ENCODE measurements around the gene XRCC1.
"Not testable (repeated sequence)": the region's sequence is repeated elsewhere in the genome, so short reads cannot be mapped to it uniquely, and the experiment has no call there.

The XRCC1 gene

GRCh38 chr19:43574424-43575155, 737 bp downstream of the XRCC1 start:
- no peak for DNase-seq

DNA sequence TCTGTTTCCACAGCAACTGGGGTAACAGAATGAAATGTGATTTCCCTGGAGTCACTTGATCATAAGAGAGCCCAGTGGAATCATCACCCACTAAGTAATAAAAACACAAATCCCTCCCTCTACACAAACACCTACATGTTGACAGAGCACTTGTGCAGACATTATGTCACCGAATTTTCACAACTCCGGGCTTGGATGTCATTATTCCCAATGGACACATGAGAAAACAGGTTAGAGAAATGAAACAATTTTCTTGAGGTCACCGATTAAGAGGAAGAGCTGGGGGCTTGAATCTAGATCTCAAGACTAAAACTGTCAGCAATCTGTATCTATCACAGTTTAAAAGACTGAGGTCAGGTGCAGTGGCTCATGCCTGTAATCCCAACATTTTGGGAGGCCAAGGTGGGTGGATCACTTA, 3.1 kb downstream of the XRCC1 start:
- no peak for DNase-seq

GRCh38 chr19:43570174-43570791, 5.0 kb downstream of the XRCC1 start:
- no peak for DNase-seq

DNA sequence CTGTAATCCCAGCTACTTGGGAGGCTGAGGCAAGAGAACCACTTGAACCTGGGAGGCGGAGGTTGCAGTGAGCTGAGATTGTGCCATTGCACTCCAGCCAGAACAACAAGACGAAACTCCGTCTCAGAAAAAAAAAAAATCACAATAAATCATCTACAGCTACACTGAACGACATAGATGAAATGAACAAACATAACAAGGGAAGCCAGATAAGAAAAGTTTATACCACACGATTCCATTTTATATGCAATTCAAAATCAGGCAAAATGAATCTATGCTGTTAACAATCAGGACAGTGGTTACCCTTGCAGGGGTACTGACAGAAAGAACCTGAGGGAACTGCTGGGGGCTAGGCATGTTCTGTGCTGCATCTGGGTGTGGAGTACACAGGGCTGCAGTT, 5.7 kb downstream of the XRCC1 start:
- DNase-seq = no peak

- no peak for DNase-seq
Observed at GRCh38 chr19:43564800-43565199, 10.5 kb downstream of the XRCC1 start.

DNA sequence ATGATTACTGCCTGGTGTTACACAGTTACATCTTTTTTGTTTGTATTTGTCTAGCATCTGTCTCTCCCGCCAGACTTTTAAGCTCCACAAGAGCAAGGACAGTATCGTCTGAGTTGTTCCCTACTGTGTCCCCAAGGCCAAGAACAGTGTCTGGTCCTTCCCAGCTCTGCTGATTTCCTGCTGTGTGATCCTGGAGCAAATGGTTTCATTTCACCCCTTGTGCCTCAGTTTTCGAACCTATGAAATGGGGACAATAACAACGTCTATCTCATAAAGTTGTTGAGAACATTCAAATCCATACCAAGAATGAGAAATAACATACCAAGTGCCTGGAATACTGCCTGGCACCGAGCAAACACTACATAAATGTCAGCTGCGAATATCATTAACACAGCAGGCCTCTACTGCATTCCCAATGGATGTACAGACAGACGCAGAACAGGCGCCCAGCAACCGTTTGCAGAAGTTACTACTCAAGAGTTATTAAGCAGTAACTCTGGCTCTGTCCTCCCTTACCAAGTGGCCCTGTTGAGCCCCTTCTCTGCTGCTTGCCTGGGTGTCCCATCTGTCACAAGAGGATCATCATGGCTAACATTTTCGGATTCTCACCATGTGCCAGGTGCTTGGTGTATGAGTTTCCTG, 11.4 kb downstream of the XRCC1 start:
- DNase-seq = no peak

DNA sequence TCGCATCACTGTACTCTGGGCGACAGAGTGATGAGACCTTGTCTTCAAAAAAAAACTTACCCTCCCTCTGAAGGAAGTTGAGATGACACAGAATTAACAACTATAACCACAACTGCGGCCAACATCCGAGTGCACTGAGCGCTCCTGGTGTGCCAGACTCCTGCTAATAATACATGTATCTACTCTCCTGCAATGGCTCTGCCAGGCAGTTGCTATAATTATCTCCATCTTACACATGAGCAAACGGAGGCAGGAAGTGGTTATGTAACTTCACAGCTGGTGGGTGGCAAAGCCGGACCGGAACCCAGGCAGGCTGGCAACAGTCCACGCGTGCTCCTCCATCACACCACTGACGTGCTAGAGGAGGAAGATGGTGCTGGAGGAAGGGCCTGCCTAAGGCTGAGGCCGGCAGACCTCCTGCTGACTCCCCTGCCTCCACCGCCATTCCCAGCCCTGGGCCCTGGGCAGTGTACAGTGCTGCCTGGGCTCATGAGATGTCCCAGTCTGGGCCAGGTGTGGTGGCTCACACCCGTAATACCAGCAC, 12.6 kb downstream of the XRCC1 start:
- peak; percentile 70 for DNase-seq

GRCh38 chr19:43562226-43562697, 13.1 kb downstream of the XRCC1 start:
- DNase-seq = no peak

GRCh38 chr19:43561139-43561970, 14.0 kb downstream of the XRCC1 start:
- no peak for DNase-seq

DNA sequence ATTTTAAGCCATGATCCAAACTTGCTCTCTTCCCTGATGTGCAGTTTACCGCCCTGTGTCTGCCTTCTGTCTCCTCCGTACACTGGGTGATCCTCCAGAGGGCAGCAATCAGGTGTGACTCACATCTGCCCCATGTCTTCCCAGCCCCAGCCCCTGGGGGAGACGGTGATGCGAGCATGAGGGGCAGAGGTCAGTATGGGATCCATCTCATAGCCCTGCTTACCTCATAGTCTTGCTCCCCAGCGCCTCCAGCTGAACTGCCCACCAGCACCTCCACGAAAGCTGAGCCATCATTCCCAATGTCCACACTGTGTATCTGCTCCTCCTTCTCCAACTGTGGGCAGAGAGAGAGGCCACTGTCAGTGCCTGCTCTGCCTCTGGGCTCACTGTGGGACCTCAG, 14.6 kb downstream of the XRCC1 start:
- no peak for DNase-seq

DNA sequence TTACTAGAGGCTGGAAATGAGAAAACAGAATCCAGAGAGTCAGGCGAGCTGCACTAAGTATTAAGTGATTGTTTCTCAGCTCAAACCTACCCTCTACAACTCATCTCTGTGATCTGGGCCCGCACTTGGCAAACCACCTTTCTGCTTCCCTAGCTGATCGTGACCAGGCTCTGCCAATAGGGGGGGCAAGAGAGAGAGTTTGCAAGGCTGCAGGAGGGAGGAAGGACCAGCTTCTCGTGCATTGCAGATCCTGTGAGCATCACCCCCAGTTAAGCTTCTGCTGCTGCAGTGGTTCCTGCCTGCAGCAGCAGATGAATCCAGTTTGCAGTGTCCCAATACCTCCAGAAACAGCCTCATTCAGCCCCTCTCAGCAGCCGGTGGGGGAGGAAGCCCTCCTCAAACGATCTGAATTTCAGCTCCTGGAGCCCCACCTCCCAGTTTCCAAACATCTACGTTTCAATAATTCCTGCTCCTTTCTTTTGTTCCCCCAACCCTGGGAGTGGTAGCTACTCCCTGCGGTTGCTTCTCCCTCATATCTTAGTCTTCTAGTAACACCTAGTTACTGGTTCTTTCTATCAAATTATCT, 20.0 kb downstream of the XRCC1 start:
- peak; percentile 85 for DNase-seq

GRCh38 chr19:43554317-43554895, 20.9 kb downstream of the XRCC1 start:
- DNase-seq = no peak

DNA sequence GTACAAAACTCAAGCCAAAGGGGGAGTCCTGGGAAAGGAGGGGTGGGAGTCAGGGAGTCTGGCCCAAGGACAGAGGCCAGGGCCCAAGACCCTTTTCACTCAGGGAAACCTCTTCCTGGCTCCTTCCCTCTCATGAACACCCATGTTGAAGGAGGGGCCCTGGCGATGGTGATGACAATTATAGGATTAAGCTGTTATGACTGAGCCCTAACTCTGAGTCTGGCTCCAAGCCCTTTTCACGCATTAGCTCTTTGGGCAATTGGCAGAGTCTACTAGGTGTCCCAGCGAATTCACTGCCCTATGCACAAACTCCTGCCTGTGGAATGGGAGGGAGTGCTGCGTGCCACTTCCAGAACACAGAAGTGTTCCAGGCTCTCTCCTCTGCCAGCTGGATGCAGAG, 21.7 kb downstream of the XRCC1 start:
- DNase-seq = no peak

GRCh38 chr19:43552616-43553015, 22.7 kb downstream of the XRCC1 start:
- DNase-seq = no peak

GRCh38 chr19:43552198-43552450, 23.2 kb downstream of the XRCC1 start:
- no peak for DNase-seq

- no peak for DNase-seq
Observed at GRCh38 chr19:43551399-43552197, 23.7 kb downstream of the XRCC1 start.

DNA sequence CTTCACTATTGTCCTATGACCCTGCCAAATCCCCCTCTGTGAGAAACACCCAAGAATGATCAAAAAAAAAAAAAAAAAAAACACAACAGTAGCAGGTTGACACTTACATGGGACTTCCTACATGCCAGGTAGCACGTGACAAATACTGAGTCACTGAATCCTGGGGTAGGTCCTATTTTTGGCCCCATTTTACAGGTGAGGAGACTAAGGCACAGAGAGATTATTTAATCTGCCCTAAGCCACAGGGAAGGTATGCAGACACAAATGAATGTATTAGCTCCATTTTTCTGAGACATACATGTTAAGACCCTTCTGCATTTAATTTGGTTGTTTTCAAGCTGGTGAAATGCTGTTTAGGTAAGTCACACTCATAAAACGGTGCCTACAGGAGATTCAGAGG, 26.6 kb downstream of the XRCC1 start:
- no peak for DNase-seq

DNA sequence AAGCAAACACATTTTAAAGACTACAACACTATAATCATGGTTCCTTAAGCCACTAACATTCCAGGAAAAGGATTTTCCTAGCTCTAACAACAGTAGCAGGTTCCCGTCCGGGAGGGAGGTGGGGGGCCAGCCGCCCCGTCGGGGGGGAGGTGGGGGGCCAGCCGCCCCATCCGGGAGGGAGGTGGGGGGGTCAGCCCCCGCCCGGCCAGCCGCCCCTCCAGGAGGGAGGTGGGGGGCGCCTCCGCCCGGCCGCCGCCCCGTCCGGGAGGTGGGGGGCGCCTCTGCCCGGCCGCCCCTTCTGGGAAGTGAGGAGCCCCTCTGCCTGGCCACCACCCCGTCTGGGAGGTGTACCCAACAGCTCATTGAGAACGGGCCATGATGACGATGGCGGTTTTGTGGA, 27.4 kb downstream of the XRCC1 start:
- DNase-seq = not testable (repeated sequence)

DNA sequence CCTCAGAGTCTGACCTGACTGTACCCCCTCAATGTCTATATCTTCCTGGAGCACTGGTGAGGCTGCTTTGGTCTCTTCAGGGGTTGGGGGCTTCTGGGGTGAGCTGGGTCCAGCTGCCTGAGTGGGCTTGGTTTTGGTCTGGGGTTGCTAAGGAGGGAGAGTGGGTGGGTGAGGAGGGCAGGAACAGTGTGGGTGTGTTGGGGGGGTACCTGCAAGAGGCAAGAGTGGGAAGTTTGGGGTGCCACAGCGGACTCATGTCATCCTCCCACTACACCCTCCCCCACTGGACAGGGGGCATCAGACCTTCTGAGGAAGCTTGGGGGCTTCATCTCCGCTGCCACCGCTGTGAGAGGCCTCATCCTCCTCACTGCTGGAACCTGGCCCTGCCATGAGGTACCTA, 28.7 kb downstream of the XRCC1 start:
- no peak for DNase-seq

DNA sequence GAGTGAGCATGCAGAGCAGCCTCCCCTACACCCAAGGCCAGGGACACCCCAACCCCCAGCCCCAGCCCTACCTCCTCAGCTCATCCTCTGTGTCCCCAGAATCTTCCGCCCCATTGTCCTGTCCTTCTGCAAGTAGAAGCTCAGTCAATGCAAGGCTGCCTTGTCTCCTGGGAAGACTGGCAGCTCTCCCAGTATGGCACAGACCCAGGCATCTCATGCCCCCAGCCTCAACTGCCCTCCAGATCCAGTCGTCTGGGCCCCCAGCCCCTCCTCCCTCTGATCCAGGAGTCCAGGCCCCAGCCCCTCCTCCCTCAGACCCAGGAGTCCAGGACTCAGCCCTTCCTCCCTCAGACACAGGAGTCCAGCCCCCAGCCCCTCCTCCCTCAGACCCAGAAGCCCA, 29.3 kb downstream of the XRCC1 start:
- DNase-seq = no peak

- DNase-seq = no peak
Observed at GRCh38 chr19:43545276-43545675, 30.1 kb downstream of the XRCC1 start.

GRCh38 chr19:43544077-43544476, 31.2 kb downstream of the XRCC1 start:
- no peak for DNase-seq

Data from activated CD8-positive, alpha-beta memory T cell treated with anti-CD3 and anti-CD28 coated beads, Interleukin-2, amount 50 U/mL, for 4 hours (primary cell).